HG03460 (cell line): Measurements from ENCODE around the gene TMEM234.

ENCODE experiments used
- ATAC-seq: cut with Tn5 transposase; IDR thresholded peaks from one replicate; pipeline ENCODE4 v1.9.1; 2021; ENCODE audit not compliant: unreplicated experiment

The TMEM234 gene

DNA sequence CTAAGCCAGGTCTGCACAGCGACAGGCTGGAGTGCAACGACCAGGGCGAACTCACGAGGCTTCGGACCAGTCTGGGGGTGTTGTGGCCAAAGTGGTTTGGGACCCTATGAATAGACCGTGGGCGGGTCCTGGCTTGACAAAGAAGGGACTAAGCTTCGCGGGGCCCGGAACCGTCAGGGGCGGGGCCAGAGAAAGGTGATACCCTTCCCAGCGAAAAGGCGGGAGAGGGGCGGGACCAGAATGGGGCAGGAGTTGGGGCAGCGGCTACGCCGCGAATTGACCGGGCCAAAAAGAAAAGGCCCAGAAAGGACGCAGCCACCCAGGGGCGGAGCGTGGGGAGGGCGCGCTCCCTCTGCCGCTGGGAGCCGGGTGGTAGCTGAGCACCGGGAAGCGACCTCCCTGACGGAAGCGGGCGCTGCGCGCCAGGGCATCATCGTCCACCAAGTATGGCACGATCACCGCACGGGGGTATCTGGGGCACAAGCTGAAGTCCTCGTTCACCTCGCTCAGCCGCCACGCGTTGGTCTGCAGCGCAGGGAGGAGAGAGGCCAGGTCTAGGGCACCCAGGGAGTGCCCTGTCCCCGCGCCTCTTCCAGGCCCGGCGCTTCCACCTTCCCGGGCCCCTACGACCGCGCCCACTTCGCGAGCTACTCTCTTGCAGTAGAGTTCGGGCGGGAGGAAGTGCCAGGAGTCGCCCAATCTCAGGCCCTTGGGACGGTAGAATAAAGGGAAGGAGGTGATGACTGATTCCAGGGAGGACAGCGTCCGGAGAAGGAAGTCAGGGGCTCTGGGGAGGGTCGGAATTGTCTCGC lies 18.2 kb upstream of the TMEM234 start:
- ATAC-seq = no peak

DNA sequence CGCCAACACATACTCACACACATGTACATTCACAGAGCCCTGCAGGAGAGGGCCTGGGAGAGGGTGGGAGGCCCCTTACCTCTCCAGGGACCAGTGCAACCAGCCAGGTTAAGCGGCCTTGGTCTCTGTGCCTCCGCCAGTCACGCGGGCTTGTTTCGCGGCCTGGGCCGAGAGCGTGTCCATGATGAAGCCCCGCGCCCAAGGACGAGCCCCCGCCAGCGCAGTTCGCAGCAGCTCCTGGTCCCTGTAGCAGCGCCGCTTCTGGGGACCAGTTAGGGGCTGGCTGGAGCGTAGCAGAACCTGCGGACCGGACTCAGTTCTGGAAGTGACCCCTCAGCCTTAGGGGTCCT lies 17.6 kb upstream of the TMEM234 start:
- ATAC-seq = no peak

DNA sequence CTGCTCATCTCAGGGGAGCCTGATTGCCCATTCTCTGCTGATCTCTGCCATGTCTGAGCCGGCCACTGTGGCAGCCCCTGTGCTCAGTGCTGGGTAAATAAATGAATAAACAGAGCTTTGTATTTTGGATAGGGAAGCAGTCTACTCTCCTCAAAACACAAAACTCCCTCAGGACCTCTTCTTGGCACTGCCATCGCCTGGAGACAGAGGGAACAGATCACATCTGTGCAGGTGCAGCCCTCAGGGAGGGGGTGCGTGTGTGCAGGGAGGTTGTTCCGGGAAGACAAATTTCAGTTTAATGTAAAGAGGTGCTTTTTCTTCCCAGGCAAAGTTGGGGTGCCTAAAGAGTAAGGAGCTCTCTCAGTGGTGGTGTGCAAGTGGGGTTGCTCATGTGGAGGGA lies 17.2 kb upstream of the TMEM234 start:
- no peak for ATAC-seq

DNA sequence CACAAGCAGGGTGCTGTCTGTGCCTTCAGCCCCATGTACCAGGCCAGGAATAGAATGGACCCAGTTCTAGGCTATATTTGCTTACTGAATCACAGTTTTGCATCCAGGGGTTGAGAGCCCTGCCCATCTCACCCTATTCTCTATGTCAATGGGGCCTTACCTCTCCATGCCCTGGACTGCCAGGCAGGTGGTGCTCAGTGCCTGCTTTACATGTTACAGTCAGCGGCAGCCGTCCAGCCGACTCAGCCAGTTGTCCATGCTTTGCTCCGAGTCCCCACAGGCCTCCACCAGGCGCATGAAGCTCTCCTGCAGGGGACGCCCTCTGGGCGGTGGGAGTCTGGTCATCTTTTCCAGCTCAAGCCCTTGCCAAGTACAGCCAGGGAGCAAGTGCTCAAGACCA lies 12.6 kb upstream of the TMEM234 start:
- no peak for ATAC-seq

DNA sequence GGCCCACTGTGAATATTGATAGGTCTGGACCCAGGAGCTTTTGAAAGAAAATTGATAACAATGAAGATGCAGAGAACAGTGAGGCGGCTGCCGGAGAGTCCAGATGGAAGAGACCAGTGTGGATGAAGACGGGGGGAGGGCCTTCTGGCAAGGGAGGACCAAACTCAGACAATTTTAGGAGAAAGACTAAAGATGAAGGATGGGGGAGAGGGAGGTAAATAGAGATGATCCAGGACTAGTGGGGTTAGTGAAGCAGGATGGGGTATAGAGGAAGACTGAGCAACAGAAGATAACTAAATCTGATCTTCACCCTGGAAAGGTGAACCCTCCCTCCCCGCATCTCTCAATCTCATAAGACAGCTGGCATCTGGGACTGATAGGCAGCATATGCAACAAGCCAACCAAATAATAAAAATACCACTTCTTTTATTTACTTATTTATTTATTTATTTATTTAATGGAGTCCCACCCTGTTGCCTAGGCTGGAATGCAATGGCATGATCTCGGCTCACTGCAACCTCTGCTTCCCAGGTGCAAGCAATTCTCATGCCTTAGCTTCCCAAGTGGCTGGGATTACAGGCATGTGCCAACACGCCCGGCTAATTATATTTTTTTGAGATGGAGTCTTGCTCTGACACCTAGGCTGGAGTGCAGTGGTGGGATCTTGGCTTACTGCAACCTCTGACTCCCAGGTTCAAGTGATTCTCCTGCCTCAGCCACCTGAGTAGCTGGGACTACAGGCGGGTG lies 10.6 kb upstream of the TMEM234 start:
- no peak for ATAC-seq

DNA sequence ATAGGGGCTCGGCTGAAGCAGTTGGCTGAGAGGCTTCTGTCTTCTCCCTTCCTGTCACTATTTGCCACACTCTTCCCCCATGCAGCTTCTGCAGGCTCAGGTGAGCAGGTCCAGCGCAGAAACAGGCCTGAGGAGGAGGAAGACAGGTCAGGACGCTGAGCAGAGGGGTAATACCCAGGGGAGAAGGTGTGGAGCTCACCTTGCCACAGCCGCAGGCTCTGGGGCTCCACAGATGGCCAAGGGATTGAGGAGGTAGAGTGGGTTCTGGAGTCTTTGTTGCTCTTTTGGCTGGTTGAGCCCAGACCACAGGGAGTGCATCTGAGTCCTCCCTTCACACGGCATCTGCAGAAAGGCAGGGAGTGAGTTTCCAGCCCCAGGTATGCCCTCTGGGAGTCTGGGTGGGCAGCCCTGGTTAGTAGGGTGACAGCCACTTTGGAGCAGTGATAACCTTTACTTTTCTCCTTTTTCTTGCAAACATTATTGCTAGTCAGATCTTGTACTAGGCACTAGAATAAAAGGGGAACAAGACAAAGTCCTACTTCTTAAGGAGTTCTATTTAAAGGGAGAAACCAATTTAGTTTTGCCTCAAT lies 9.8 kb upstream of the TMEM234 start:
- no peak for ATAC-seq

DNA sequence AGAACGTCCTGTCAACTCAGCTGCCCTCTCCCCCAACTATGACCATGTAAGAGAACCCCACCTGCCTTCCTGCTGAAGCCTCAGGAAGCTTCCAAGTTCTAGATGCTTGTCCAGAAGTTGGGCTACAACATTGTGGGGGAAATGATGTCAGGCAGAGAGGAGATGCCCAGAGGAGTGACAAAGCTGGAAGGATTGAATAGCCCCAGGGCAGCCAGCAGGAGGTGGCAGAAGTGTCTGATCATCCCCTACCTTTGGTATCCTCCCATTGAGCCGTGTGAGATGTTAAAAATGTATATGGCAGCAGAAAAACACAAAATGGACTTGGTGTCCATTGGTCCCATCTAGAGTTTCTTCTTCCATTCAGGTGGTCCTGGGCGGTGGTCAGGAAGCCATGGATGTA lies 6.6 kb upstream of the TMEM234 start:
- ATAC-seq = no peak

DNA sequence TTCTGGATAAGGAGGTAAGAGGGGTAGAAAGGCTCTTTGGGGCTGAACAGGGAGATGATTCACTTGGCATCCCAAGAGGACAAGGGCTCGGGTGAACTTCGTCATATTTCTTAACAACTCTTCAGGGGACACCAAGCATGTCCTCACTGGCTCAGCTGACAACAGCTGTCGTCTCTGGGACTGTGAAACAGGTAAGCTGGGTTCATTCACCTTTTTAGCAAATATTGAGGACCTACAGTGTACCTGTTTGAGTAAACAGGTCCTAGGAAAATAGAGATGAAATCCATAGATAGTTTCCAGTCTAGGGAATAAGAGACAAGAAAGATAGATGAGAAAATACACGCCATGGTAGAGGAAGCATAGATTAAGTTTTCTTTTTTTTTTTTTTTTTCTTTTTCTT lies 2.1 kb upstream of the TMEM234 start:
- ATAC-seq = no peak

DNA sequence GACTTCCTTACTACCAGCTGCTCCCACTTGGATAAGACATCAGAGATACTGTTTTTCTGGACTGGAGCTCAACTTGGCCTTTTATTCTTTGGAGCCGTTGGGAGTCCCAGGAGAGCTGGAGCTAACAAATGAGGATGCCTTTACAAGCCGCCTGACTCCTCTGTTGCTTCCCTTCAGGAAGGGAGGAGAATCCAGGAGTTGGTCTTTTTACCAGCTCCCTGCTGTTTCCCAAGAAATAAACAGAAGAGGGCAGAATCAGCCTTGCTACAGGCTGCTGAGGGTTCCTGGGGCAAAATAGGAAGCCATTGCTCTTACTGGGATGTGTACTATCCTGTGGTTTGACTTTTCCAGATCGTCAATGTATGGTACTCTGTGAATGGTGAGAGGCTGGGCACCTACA lies 1.5 kb upstream of the TMEM234 start:
- no peak for ATAC-seq

DNA sequence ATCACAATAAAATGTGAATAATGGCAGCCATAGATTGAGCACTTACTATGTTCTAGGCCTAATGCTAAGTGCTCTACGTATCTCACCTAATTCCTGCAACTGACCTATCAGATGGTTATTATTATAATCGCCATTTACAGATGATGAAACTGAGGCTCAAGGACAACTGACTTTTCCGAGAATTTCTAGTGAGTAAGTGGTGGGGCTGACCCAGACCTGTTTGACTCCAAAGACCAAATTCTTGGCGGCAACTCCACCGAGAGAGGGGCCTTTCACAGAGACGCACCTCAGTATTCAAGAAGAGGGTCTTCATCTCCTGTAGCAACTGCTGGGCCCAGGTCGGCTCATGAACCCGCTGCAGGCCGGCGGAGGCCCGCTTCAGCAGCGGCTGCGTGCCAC lies 573 bp downstream of the TMEM234 start:
- ATAC-seq = no peak

DNA sequence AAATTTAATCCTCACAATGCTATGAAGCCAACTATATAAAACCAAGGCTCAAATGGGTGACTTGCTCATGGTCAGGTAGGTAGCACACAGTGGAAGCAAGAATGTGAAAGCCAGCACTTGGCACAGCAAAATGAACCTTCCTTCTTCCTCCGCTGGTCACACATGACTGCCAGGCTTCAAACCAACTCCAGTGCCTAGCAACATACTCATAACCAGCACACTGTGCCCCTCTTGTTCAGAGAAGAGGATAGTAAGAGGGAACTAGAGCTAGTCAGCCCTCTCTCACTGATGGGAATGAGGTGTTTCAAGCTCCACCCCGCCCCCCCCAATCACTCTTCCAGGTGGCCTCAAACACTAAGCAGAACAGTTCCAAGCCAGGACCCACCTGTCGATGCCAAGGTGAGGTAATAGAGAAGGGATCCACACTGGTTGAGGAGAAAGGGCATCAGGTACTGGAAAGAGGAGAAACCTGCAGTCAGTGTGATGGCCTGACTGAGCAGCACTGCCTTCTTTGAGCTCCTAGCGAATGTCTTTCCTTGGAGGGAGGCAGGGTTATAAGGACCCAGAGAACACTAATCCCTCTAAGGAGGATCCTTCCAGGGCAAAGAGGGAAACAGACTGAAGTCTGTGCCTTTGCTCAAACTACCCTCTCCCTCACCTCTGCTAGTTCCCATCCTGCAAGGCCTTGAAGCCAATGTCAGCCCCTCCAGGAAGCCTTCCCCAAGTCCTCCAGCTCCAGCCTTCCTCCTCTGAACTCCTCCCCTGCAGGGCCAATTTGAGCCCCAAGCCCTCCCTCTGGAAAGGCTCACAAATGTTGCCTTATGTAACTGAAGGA lies 1.2 kb downstream of the TMEM234 start:
- ATAC-seq = no peak

DNA sequence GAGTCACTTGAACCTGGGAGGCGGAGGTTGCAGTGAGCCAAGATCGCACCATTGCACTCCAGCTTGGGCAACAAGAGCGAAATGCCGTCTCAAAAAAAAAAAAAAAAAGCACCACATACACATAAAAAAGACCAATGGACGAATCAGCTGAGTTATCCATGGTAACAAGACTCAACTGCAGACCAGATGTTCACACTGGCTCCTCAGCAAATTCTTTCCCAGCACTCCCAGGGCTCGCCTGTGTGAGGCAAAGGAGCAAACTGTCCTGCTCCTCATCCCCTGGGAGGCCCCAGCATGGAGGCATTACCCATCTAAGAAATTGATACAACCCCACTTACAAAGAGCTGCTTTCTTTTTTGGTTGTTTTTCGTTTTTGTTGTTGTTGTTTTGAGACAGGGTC lies 3.1 kb downstream of the TMEM234 start:
- ATAC-seq = no peak

DNA sequence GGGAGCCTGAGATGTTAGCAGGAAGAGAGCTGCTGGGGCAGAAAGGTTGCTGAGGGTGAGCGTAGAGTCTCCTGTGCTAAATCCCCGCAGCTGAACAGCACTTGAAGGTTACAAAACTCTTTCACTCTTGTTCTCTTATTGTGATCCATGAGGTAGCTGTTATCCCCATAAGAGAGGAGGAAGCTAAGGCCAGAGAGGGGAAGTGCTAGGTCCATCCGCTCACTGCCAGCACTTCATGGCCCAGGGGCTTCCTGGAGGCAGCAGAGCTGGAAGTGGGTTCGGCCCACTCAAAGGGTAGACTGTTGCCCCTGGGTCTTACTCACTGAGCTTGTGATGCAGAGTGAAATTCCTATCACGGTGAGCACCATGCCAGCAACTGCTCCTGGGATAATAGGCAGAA lies 5.6 kb downstream of the TMEM234 start:
- ATAC-seq = no peak

DNA sequence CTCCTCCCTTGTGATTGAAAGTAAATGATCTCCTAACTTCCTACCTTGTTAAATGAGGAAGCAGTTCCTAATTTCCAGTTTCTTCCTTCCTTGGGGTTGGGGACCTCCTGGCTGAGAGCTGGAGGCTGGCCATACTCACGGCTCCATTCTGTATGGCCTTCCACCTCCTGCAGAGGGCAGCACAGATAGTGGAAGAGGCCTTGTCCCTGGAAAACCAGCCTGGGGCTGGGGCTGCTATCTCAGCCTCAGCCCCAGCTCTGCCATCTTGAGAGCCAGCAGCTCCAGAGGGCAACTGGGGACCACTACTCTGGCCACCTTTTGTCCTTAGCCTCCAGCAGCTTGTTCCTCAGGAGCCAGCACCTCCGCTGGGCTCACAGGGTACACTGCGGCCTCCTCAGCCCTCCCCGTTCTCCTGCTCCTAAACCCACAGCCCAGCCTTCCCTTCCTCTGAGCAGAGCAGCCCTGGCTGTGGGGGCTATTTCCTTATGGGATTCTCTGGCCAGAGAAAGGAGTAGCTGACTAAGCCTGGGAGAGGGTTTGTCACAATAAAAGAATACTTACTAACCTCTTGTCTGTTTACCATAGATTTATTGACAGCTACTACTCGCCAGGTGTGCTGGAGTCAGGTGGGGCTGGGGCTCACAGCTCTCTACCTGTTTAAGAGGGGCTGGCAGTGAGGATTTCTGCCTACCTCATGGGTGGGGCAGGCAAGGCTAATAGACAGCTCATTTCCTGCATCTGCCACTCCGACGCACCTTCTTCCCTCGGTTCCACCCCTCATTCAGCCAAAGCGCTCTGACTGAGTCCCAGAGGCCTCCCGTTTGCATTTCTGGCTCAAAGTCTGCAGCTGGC lies 6.3 kb downstream of the TMEM234 start:
- no peak for ATAC-seq

DNA sequence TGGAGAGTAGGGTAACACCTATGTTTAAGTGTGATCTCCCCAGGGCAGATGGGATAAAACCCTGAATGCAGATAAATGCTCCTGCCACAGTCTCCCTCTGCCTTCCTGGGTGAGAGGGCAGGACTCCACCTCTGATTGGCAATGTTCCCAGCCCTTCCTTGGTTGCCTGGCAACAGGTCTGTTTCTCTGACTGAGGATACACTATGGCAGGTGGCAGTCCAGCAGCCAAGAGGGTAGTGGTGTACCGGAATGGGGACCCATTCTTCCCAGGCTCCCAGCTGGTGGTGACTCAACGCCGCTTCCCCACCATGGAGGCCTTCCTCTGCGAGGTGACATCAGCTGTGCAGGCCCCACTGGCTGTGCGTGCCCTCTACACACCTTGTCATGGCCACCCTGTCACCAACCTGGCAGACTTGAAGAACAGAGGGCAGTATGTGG lies 13.2 kb downstream of the TMEM234 start, which contains the start of gene DCDC2B:
Gene DCDC2B (plus strand): TSS at position 199 of the 438 bp plus-strand sequence. CDS start 5 bp downstream, at position 204.
- ATAC-seq = no peak

DNA sequence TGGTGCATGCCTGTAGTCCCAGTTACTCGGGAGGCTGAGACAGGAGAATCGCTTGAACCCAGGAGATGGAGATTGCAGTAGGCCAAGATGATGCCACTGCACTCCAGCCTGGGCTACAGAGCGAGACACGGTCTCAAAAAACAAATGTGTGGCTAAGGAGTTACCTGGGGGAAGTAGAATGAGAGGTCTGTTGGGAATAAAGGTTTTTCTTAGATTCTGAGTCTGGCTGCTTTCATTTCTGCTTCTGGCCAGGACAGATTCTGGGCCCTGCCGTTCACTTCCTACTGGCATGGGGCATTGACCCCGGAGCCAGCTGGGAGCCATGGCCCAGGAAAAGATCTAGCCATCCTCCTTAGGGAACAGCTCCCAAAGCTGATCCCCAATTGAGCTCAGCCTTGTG lies 13.7 kb downstream of the TMEM234 start:
- no peak for ATAC-seq

DNA sequence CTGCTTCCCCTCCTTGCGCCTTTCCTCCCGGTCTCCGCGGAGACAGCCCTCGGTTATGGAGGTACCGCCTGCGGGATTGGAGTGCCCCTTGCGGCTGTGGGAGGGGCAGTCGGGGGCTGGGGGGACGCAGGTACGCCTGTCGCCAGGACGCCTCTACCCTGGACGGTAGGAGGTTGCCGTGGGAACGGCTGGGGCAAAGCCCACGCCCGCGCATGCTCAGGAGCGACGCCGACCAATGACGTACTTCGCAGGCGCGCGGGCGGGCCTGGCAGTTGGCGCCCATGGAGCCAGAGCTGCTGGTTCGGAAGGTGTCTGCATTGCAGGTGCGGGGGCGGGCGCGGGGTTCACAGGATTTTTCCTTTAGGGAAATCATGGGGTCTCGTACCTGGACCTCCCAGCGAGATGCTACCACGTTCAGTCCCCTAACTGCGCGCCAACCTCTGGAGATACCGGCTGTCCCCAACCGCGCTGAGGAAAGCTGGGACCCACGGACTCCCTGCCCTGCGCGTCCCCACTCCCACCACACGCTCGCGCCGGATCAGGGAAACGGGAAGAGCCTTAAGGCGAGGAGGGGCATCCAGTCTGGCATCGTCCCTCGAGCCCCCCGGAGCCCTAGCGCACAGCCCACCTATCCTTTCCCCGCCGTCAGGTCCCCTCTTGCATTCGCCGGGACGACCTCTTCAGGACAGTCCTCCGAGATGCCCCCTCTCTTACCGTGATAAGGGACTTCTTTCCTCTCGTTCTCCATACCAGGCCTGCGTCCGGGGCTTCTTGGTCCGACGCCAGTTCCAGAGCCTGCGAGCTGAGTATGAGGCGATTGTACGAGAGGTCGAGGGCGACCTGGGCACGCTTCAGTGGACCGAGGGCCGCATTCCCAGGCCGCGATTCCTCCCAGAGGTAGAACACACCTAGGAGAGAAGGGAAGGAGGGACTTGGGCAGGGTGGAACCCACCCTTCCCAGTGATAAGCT lies 16.5 kb downstream of the TMEM234 start, which contains the start of gene IQCC:
Gene IQCC (plus strand): TSS at position 271 of the 970 bp plus-strand sequence. CDS start 11 bp downstream, at position 282.
- no peak for ATAC-seq

DNA sequence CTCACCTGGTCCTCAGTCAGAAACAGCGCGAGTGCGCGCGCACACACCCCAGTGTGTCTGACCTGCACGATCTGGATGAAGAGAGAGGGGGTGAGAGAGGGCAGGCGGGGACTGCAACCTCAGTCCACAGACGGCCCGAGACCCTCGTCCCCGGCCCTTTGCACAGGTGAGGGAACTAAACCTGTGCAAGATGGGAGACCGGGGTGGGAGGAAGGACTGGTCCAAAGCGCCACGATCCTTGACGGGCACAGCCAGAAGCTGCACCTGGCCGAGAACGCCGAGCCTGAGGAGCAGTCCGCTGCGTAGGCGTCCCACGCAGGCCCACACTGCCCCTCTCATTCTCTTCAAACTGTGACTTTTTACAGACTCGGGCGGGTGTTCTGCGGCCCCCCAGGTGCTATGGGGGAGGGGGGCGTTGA lies 17.2 kb downstream of the TMEM234 start:
- ATAC-seq = no peak
